Choroid plexus epithelial cell (primary cell): Measurements from ENCODE around the gene EYA3.

Experiments
- DNase-seq: peaks from one replicate; pipeline ENCODE4 v3.0.0-alpha.2; 2010; ENCODE audit warnings: low read depth
- H3K4me3 ChIP-seq: 2 replicates; pipeline ENCODE4 v1.5.1; 2011; ENCODE audit warnings: low read depth, mild to moderate bottlenecking, control low read depth, low read length, moderate library complexity
- TF ChIP-seq, protein P1 (sequence below): conservative IDR thresholded peaks from 2 replicates; pipeline ENCODE4 v1.5.1; 2011; ENCODE audit warnings: low read depth, mild to moderate bottlenecking, control low read depth, inconsistent platforms, low read length, moderate library complexity

The EYA3 gene

DNA sequence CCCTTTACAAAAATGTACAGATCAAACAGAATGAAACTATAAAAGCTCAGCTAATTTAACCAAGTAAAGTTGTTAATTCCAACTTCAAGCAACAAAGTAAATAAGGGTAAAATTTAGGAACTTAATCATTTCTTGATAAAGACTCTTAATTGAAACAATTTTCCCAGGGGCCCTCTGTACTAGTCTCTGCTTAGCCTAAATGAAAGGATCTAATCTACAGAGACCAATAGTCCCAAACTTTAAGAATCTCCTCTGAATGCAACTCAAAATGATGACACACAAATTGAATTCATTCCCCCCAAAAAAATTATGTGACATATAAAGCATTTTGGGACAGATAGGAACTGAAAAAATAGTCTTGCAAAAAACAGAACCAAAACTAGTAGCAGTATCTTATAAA lies 16.6 kb downstream of the EYA3 start:
- H3K4me3 ChIP-seq, result no peak overlapping the region
- TF ChIP-seq, protein P1, sequence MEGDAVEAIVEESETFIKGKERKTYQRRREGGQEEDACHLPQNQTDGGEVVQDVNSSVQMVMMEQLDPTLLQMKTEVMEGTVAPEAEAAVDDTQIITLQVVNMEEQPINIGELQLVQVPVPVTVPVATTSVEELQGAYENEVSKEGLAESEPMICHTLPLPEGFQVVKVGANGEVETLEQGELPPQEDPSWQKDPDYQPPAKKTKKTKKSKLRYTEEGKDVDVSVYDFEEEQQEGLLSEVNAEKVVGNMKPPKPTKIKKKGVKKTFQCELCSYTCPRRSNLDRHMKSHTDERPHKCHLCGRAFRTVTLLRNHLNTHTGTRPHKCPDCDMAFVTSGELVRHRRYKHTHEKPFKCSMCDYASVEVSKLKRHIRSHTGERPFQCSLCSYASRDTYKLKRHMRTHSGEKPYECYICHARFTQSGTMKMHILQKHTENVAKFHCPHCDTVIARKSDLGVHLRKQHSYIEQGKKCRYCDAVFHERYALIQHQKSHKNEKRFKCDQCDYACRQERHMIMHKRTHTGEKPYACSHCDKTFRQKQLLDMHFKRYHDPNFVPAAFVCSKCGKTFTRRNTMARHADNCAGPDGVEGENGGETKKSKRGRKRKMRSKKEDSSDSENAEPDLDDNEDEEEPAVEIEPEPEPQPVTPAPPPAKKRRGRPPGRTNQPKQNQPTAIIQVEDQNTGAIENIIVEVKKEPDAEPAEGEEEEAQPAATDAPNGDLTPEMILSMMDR, result no peak
- no peak for DNase-seq

DNA sequence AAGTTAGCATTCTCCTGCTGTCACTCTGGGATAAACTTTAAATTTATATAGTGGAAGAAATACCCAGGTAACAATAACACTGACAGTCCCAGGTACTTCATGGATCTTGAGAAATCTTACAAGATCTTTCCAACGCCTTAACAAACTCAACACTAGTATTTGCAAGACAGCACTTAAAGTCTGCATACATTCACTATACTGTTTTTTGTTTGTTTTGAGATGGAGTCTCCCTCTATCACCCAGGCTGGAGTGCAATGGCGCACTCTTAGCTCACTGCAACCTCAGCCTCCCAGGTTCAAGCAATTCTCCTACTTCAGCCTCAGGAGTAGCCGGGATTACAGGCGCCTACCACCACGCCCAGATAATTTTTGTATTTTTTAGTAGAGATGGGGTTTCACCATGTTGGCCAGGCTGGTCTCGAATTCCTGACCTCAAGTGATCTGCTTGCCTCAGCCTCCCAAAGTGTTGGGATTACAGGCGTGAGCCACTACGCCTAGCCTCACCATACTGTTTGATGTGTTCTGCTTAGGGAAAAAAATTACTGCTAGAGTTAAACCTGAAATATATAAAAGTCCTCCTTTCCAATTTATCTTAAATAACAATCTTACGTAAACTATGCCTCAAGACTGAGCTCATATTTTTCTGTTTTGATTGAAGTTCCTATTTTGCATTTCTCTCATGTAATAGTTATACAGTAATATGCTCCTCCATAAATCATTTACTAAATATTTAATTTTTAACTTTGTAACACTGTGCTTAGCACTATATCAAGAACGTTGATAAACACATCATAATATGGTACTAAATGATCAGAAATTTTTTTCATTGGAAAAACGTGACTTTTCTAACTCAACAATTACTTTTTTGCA lies 17.5 kb downstream of the EYA3 start:
- no peak for DNase-seq
- TF ChIP-seq, protein P1, result no peak
- no peak overlapping the region for H3K4me3 ChIP-seq

DNA sequence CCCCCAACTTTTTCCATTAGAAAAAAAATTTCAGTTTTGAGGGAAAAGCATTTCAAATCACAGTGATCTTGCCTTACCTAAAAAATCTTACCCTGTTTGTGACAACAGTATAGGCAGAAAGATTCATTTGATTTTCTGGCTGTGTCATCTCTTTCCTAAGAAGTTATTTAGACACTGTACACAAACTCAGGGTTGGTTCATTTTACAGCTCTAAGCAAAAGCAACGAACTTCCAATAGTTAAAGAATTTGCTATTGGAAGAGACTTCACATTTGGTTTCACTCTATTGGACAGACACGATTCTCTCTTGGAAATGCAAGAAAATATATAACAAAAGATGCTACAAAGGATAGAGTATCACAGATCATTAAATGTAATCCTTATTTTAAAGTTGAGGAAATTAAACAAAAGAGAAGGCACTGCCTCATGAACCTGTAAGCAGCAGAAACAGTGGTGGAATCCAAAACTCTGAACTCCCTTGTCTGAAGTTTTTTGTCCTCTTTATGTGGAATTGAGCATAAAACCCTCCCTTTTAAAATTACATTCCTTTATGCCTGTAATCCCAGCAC lies 20.8 kb downstream of the EYA3 start:
- no peak overlapping the region for H3K4me3 ChIP-seq
- TF ChIP-seq, protein P1, result no peak
- DNase-seq, result peak; percentile 58

DNA sequence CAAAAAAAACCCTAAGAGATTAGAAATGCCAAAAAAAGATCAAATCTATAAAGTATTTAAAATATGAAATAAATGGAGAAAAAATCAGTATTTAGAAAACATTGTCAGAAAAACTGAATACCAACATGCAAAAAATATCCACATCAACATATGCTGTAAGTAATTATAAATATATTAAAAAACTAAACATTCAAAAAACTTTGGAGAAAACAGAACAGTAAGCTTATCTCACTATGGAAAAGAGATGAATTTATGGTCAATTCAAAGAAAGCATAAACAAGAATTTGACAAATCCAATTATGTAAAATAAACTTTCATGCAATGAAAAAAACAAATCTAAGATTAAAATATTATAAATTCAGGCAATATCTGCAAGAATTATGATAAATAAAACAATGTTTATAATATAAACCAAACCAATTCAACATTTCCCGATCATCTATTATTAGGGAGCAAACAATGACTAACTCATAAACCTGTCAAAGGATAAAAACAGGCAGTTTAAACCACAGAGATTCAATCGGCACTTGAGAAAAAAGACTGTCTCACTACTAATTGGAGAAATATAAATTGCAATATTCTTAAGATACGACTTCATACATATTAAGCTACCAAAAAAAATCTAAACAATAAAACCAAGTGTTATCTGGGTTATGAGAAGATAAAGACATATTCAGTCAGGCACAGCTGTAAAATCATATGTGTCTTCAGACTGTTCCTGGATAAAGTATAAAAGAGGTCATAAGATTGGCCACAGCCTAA lies 21.8 kb downstream of the EYA3 start:
- DNase-seq, result no peak
- H3K4me3 ChIP-seq, result no peak overlapping the region
- TF ChIP-seq, protein P1, result no peak

DNA sequence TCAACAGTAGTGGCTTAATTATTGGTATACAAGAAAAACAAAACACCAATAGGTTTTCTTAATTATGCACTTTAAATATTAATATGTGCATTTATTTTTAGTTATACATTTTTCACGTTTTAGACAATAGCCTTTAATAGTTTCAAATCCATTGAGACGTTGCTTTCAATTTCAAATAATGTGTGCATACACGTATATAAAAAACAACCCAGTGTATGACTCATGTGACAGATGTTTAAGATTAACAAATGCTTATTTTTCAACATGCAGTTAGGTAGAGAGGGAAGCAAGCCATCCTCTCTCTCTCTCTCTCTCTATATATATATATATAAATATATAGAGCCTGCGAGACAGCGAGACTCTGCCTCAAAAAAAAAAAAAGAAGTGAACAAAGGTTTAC lies 24.3 kb downstream of the EYA3 start:
- DNase-seq, result peak; percentile 77
- no peak overlapping the region for H3K4me3 ChIP-seq
- TF ChIP-seq, protein P1, result no peak

DNA sequence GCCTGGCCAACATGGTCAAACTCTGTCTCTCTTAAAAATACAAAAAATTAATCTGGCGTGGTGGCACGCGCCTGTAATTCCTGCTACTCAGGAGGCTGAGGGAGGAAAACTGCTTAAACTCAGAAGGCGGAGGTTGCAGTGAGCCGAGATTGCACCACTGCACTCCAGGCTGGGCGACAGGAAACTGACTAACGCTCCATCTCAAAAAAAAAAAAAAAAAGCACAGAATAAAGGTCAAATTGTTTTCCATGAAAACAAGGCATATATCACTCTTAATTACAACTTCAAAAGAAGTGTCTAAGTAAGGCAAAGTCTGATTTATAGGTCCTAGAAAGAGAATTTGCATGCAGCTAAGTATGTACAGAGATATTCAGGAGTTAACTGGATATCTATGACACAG lies 25.6 kb downstream of the EYA3 start:
- TF ChIP-seq, protein P1, result no peak
- H3K4me3 ChIP-seq, result no peak overlapping the region
- peak; percentile 59 for DNase-seq
